ENCODE results near the gene SHOX. TPM values are rescaled to one million over a fixed set of nuclear protein-coding genes. Genes with fewer than 3 reads are reported as not detected.

The SHOX gene
- total RNA-seq, 1 experiment from 2014 or later, result 0.24 TPM

GRCh38 chrX:701673-702072, 71.1 kb downstream of the SHOX start:
- TF ChIP-seq CTCF (conservative IDR thresholded peaks at IDR 0.05), result no peak
- Histone ChIP-seq H3K79me2 (ENCODE audit: insufficient read depth, low read length) (no peaks in the 10 kb centered on the region), H2AK5ac (ENCODE audit: insufficient read length, low read length) (no peak overlapping the region), H2AFZ (ENCODE audit: low read length) (no peak overlapping the region), H3T11ph (ENCODE audit: low read length) (no peak overlapping the region), H2BK12ac (ENCODE audit: insufficient read length, low read depth, low read length) (no peak overlapping the region), H2BK15ac (ENCODE audit: low read depth, low read length) (no peak overlapping the region), H3K4me2 (ENCODE audit: insufficient read depth, insufficient read length, low read length) (no peak overlapping the region), H3K9me3 (ENCODE audit: control insufficient read depth, low read depth, low read length) (no peaks in the 10 kb centered on the region), H3K4me1 (ENCODE audit: insufficient read depth, low read length) (no peaks in the 10 kb centered on the region; the same call in 1 of the 2 replicates), H2BK20ac (ENCODE audit: low read depth, low read length, poor library complexity, severe bottlenecking) (no peak overlapping the region), H3K79me1 (ENCODE audit: insufficient read depth, low read depth, low read length, poor library complexity, severe bottlenecking) (no peaks in the 10 kb centered on the region), H4K91ac (ENCODE audit: insufficient read length, low read depth, low read length) (no peak overlapping the region), H3K4ac (ENCODE audit: low read depth, low read length) (no peak overlapping the region), H3K18ac (ENCODE audit: insufficient read length, low read depth, low read length) (peak overlapping the region; percentile 49), H4K20me1 (ENCODE audit: control insufficient read depth, insufficient read depth, insufficient read length) (no peaks in the 10 kb centered on the region), H3K9ac (ENCODE audit: extremely low read depth, insufficient read length, low read length) (no peak overlapping the region), H3K27me3 (ENCODE audit: insufficient read depth, low read length) (no peaks in the 10 kb centered on the region), H3K23me2 (ENCODE audit: insufficient read length, low read depth, low read length, poor library complexity, severe bottlenecking) (no peaks in the 10 kb centered on the region), H4K8ac (replicated peaks; ENCODE audit: insufficient read length, low read depth, low read length) (no peak overlapping the region), H3K56ac (ENCODE audit: insufficient read length, low read depth, low read length) (no peak overlapping the region), H3K14ac (ENCODE audit: insufficient read depth, low read length) (peak overlapping the region; percentile 42; the same call in 1 of the 2 replicates), H4K5ac (ENCODE audit: insufficient read length, low read depth, low read length) (no peak overlapping the region), H2BK120ac (ENCODE audit: low read depth, low read length, poor library complexity, severe bottlenecking) (no peak overlapping the region), H3K23ac (ENCODE audit: insufficient read length, low read depth, low read length) (no peak overlapping the region), H2BK5ac (ENCODE audit: insufficient read length, low read length) (no peak overlapping the region), H3K27ac (ENCODE audit: insufficient read length, low read depth, low read length) (no peak overlapping the region)
- WGBS (ENCODE audit: extremely low coverage, insufficient read length, low lambda C conversion rate), result no CpG with 5 or more reads among the region's 5 CpGs
- Mint-ChIP-seq H3K36me3 (ENCODE audit: insufficient read depth in 1 of 3, low read depth in 3 of 3) (peaks cover 2 to 20% (median 4%) of the 10 kb centered on the region in 3 experiments; a peak in 5 of 7 replicates), H3K27ac (0 out of 7 replicates have a peak overlapping the region, but pooled peaks of 1 of the 3 experiments have one; percentile 69), H3K27me3 (ENCODE audit: low read depth) (peaks cover 8% of the 10 kb centered on the region), H3K4me3 (no peak overlapping the region; a peak in 1 of 5 replicates), H3K4me1 (peaks cover 11 to 12% of the 10 kb centered on the region in 2 experiments), H3K9me3 (peaks cover 18 to 26% of the 10 kb centered on the region in 2 experiments)
- no peak for DNase-seq
